IPS DF 6.9 (cell line): ENCODE data around the gene CDYL.
A peak's percentile ranks its signal among the peaks of the same experiment; 100 is the strongest.

Experiments
- DNase-seq: peaks from one replicate; pipeline ENCODE4 v3.0.0-alpha.2; 2013; ENCODE audit warnings: low read depth, low spot score
- H3K27ac ChIP-seq: one replicate; pipeline ENCODE4 v1.5.1; 2013; ENCODE audit warnings: low read length, control low read depth
- H3K27me3 ChIP-seq: 2 replicates; pipeline ENCODE4 v1.6.1; 2013; ENCODE audit warnings: mild to moderate bottlenecking, low read length; ENCODE audit not compliant: control insufficient read depth, insufficient read depth
- H3K36me3 ChIP-seq: 2 replicates; pipeline ENCODE4 v1.6.1; 2013; ENCODE audit warnings: low read length; ENCODE audit not compliant: control insufficient read depth, insufficient read depth
- H3K4me1 ChIP-seq: 2 replicates; pipeline ENCODE4 v1.6.1; 2013; ENCODE audit warnings: low read length; ENCODE audit not compliant: control insufficient read depth, insufficient read depth
- H3K4me3 ChIP-seq: 2 replicates; pipeline ENCODE4 v1.5.1; 2013; ENCODE audit warnings: mild to moderate bottlenecking, low read length
- H3K9me3 ChIP-seq: 2 replicates; pipeline ENCODE4 v1.6.1; 2013; ENCODE audit warnings: low read length, inconsistent platforms; ENCODE audit not compliant: control insufficient read depth, insufficient read depth
- WGBS: extraction: QIAGEN DNeasy Blood & Tissue Kit; methylation state at CpG from one replicate; pipeline ENCODE4 v1.1.7; 2013; ENCODE audit warnings: mixed read lengths, missing lambda C conversion rate; ENCODE audit not compliant: insufficient read length, insufficient coverage; 5-methylcytosine and 5-hydroxymethylcytosine counted together

CDYL gene

GRCh38 chr6:4773181-4773580 lies 3.0 kb upstream of the CDYL start:
- no CpG with 5 or more reads among the region's 7 CpGs for WGBS
- peaks cover 7% of the 10 kb centered on the region for H3K27me3 ChIP-seq
- H3K36me3 ChIP-seq = no peaks in the 10 kb centered on the region
- H3K4me1 ChIP-seq = peaks cover 3% of the 10 kb centered on the region; the same call in 1 of the 2 replicates
- H3K4me3 ChIP-seq = peak overlapping the region; percentile 51; the same call in 1 of the 2 replicates
- H3K9me3 ChIP-seq = no peaks in the 10 kb centered on the region
- no peak for DNase-seq
- H3K27ac ChIP-seq = peak overlapping the region; percentile 55

DNA sequence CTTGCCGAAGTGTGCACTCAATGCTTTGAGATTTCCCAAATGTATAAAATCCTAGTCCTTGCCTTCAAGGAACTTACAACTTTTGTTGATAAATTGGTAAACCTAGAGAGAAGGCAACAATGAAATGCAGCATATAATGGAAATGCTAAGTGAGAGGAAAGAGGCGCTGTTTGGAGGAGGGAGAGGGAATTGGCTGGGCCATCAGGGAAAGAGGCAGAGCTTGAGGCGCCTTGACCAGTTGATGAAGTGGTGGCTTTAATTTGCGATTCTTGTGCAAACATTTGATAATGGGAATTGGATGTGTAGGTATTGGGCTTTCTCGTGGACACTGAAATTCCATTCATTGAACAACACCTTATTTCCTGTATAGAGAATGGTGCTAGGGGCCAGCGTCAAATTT lies 1.9 kb upstream of the CDYL start:
- no peaks in the 10 kb centered on the region for H3K9me3 ChIP-seq
- peak overlapping the region; percentile 51; the same call in 1 of the 2 replicates for H3K4me3 ChIP-seq
- no peaks in the 10 kb centered on the region for H3K36me3 ChIP-seq
- peaks cover 12% of the 10 kb centered on the region for H3K27me3 ChIP-seq
- H3K27ac ChIP-seq = no peak overlapping the region
- WGBS = no CpG with 5 or more reads among the region's 6 CpGs
- H3K4me1 ChIP-seq = peaks cover 3% of the 10 kb centered on the region; the same call in 1 of the 2 replicates
- no peak for DNase-seq

DNA sequence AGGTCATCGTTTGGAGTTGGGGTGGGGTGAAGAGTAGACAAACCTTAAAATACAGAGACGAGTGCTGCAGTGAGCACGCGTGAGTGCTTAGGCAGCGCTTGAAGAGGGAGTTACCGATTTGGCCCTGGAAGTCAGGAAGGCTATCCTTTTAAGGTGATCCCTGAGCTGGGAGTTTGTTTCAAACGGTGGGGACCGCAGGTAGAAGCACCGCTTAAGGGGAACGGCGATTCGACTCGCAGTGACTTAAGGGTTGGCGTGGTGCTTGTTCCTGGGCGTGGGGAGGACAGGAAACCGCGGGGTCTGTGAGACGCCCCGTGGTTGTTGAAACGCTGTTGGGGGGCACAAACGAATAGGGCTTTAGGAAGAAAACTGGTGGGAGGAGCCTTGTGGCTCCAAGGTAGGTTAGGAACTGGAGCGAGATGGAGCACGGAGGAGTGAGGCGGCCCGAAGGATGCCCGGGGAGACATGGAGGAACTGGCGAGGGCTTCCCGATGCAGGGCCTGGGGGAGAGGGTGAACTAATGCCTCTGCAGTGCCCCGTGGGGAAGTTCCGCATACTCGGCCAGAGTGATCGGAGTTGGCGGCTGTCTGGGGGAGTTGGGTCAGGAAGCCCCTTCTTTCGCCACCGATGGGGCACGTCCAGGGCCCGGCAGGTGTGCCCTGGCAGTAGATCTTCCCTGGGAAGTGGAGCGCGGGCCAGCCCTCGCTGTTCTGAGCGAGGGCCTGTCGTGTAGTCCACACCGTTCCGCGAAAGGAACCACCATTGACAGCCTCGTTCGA lies 1.3 kb upstream of the CDYL start:
- no peak for DNase-seq
- Histone ChIP-seq H3K27me3 (peaks cover 12% of the 10 kb centered on the region), H3K27ac (no peak overlapping the region), H3K9me3 (no peaks in the 10 kb centered on the region), H3K4me3 (peak overlapping the region; percentile 51; the same call in 1 of the 2 replicates), H3K36me3 (no peaks in the 10 kb centered on the region), H3K4me1 (peaks cover 3% of the 10 kb centered on the region; the same call in 1 of the 2 replicates)
- WGBS = no CpG with 5 or more reads among the region's 47 CpGs

DNA sequence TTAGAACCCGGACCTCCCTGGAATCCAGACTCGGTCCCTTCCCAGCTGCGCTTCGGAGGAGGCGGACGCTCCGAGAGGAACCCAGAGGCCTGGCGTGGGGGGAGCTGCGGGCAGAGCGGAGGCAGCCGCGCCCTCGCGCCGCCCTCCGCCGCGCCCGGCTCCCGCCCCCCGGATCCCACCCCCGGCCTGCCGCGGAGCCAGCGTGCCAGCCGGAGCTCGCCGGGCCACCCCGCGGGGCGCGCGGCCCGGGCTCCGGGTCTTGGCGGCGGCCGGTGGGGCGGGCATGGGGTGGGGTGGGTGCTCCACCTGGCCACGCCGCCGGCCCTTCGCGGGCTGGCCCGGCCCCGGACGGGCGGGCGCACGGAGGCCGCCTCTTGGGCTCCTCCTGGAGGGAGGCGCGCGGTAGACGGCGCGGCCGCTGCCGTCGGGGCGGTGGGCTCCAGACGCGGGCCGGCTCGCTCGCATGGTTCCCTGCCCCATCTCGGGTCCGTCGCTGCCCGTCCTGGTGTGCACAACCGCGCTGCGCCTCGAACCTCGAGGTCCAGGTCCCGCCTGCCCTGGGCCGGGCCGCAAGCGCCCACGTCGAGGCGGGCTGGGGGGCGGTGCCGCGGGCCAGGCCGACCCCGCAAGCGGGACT lies 592 bp upstream of the CDYL start:
- no peak for DNase-seq
- Histone ChIP-seq H3K27me3 (peaks cover 12% of the 10 kb centered on the region), H3K4me1 (peaks cover 3% of the 10 kb centered on the region; the same call in 1 of the 2 replicates), H3K9me3 (no peaks in the 10 kb centered on the region), H3K27ac (no peak overlapping the region), H3K36me3 (no peaks in the 10 kb centered on the region), H3K4me3 (peak overlapping the region; percentile 51; the same call in 1 of the 2 replicates)
- no CpG with 5 or more reads among the region's 88 CpGs for WGBS

GRCh38 chr6:4776493-4777393 lies 539 bp downstream of the CDYL start:
- Histone ChIP-seq H3K4me3 (peak overlapping the region; percentile 78; the same call in 1 of the 2 replicates), H3K27me3 (peaks cover 12% of the 10 kb centered on the region), H3K27ac (no peak overlapping the region), H3K36me3 (no peaks in the 10 kb centered on the region), H3K9me3 (no peaks in the 10 kb centered on the region), H3K4me1 (peaks cover 4% of the 10 kb centered on the region; the same call in 1 of the 2 replicates)
- DNase-seq = no peak
- WGBS = no CpG with 5 or more reads among the region's 107 CpGs

DNA sequence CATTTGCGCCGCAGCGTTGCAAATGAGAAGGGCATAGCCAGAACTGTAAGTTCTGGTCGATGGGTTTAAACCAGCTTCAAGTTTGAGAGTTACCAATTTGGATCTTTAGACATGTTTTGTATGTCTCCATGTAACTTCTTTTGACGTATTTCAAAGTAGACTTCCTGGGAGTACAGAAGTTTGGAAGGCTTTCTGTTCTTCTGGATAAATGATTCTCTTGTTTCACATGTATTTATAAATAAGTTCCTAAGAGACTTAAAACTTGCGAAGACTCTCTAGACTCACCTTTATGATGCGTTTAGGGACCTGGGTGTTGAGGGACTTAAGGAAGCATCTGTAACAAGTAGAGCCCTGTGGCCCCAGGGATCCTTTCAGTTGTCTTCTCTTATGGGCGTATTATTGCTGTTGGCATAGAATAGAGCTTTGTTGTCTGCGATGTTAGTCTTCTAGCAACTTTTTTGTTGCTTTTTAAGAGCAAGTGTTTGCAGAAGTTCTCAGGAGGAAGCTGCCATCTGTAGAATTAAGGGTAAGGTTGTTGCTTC lies 1.3 kb downstream of the CDYL start:
- Histone ChIP-seq H3K9me3 (no peaks in the 10 kb centered on the region), H3K4me1 (peaks cover 3% of the 10 kb centered on the region; the same call in 1 of the 2 replicates), H3K4me3 (peak overlapping the region; percentile 78; the same call in 1 of the 2 replicates), H3K27me3 (peaks cover 12% of the 10 kb centered on the region), H3K27ac (no peak overlapping the region), H3K36me3 (no peaks in the 10 kb centered on the region)
- DNase-seq = no peak
- no CpG with 5 or more reads among the region's 9 CpGs for WGBS

DNA sequence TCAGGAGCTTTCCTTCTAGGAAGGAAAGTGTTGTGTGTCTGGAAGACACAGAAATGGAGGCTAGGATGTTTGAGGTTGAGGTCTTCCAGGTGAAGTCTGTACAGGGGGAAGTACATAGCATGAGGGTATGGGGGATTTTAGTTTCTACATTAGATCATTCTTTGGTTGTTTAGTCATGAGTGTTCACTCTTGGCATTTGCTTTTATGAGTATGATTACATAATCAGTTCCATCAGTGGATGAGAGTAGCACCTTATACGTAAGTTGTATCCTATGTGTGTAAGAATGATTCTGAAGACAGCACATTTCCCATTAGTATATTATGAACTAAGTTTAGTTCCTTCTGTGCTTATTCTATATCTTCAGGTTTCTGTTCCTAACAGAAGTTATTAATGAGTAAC lies 1.9 kb downstream of the CDYL start:
- H3K4me3 ChIP-seq = no peak overlapping the region
- no peak overlapping the region for H3K27ac ChIP-seq
- no peak for DNase-seq
- H3K36me3 ChIP-seq = no peaks in the 10 kb centered on the region
- WGBS = no CpG with 5 or more reads among the region's 1 CpG
- H3K9me3 ChIP-seq = no peaks in the 10 kb centered on the region
- H3K27me3 ChIP-seq = peaks cover 12% of the 10 kb centered on the region
- peaks cover 3% of the 10 kb centered on the region; the same call in 1 of the 2 replicates for H3K4me1 ChIP-seq

DNA sequence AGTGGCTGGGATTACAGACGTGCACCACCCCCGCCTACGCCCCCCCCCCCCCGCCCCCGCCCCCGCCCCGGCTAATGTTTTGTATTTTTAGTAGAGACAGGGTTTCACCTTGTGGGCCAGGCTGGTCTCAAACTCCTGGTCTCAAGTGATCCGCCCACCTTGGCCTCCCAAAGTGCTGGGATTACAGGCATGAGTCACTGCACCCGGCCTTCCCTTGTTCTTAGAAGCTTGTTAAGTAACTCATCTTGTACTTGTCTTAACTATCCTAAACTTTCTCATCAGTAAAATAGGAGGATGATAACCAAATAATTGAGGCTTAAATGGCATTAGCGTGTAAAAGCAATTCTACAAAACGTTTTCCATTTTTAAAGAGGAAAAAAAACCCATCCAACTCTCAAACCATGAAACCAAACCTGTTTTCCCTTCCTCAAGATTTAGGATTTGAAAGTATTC lies 4.2 kb downstream of the CDYL start:
- Histone ChIP-seq H3K27ac (no peak overlapping the region), H3K9me3 (no peaks in the 10 kb centered on the region), H3K4me1 (peaks cover 5% of the 10 kb centered on the region; the same call in 1 of the 2 replicates), H3K36me3 (no peaks in the 10 kb centered on the region), H3K27me3 (peaks cover 12% of the 10 kb centered on the region), H3K4me3 (no peak overlapping the region)
- no peak for DNase-seq
- WGBS = no CpG with 5 or more reads among the region's 11 CpGs

DNA sequence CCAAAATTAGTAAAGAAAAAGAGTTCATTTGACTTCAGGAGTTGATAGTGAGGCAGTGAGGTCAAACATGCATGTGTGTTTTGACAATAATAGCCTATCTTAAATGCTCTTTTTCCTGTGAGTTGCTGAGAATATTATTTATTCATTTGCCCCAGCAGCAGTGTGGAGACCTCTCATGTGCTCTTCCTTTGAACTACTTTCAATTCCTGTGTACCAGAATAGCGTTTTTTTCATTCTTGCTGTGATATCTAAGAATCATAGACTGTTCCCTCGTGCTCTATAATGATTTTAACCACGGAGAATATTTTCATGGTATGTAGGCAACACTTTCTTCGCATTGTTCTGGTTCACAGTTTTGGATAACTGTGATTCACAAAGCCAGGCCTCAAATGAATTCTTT lies 5.2 kb downstream of the CDYL start:
- Histone ChIP-seq H3K4me3 (no peak overlapping the region), H3K4me1 (peaks cover 5% of the 10 kb centered on the region; the same call in 1 of the 2 replicates), H3K27ac (no peak overlapping the region), H3K9me3 (no peaks in the 10 kb centered on the region), H3K27me3 (peaks cover 12% of the 10 kb centered on the region), H3K36me3 (no peaks in the 10 kb centered on the region)
- no peak for DNase-seq
- no CpG with 5 or more reads among the region's 4 CpGs for WGBS
